K562 (cell line): Measurements from ENCODE around the gene INPPL1. TPM values are rescaled to one million over a fixed set of nuclear protein-coding genes. Genes with fewer than 3 reads are reported as not detected.
A peak's percentile ranks its signal among the peaks of the same experiment; 100 is the strongest.

ENCODE experiments used
- MIER1 ChIP-seq: fragments of 450-650 bp; IDR thresholded peaks from 2 replicates; pipeline ENCODE4 v1.6.1; 2016; ENCODE audit warnings: antibody characterized with exemption, mild to moderate bottlenecking, low read depth
- NRF1 ChIP-seq, 2 experiments: fragments of 450-650 bp; IDR thresholded peaks in 1 of 2; conservative IDR thresholded peaks in 1 of 2; 2 replicates each; pipeline ENCODE4 v1.6.1; 2014; ENCODE audit warnings: mild to moderate bottlenecking in 2 of 2
- POLR2H ChIP-seq: IDR thresholded peaks from 2 replicates; pipeline ENCODE4 v1.6.1; 2016; ENCODE audit warnings: missing genetic modification characterization, low read depth, mild to moderate bottlenecking, control low read depth, missing compliant biosample characterization, moderate library complexity
- RBM34 ChIP-seq: fragments of 200-400 bp; formaldehyde crosslinking; IDR thresholded peaks from 2 replicates; pipeline ENCODE4 v1.6.1; 2018; ENCODE audit warnings: low read length, borderline replicate concordance; ENCODE audit not compliant: insufficient read depth
- SIN3B ChIP-seq: fragments of 450-650 bp; IDR thresholded peaks from 2 replicates; pipeline ENCODE4 v1.6.1; 2017; ENCODE audit warnings: low read depth, mild to moderate bottlenecking, moderate library complexity
- SRSF9 ChIP-seq: fragments of 200-400 bp; formaldehyde crosslinking; IDR thresholded peaks from 2 replicates; pipeline ENCODE4 v1.6.1; 2017; ENCODE audit warnings: low read depth, low read length, borderline replicate concordance
- TEAD1 ChIP-seq, 2 experiments: fragments of 450-650 bp in 1 of 2; sonication (generic) in 1 of 2; formaldehyde crosslinking; IDR thresholded peaks; 2 replicates each; pipeline versions ENCODE4 v1.4.0 to v1.8.0; 2020 to 2022; ENCODE audit warnings: mild to moderate bottlenecking in 2 of 2, missing genetic modification reagents in 1 of 2
- TFAP4 ChIP-seq: sonication (generic); formaldehyde crosslinking; IDR thresholded peaks from 2 replicates; pipeline ENCODE4 v1.8.0; 2022; ENCODE audit warnings: missing genetic modification reagents, mild to moderate bottlenecking, moderate library complexity, borderline replicate concordance
- polyA plus RNA-seq, 8 experiments: library from polyadenylated mRNA; depleted of rRNA in 4 of 8; stranded (reverse) in 5 of 8; unstranded in 3 of 8; fragments of >200 nt; fragmentation: Nextera tagmentation in 2 of 8; fragmentation: Illumina TruSeq in 1 of 8; extraction: Ambion mirVana in 2 of 8; extraction: Trizol in 1 of 8; gene quantifications; 2 replicates each; pipeline versions ENCODE4 v1.2.1 to v1.2.3, GENCODE V29; 2011 to 2014; ENCODE audit warnings: inconsistent platforms in 1 of 8, missing spikeins in 1 of 8
- total RNA-seq, 7 experiments: library from RNA; depleted of rRNA in 6 of 7; stranded (reverse); fragments of >200 nt in 6 of 7; fragmentation: Illumina TruSeq in 2 of 7; extraction: Trizol in 2 of 7; gene quantifications; 2 replicates each; pipeline versions ENCODE4 v1.2.1 to v1.2.3, GENCODE V29; 2011 to 2021; ENCODE audit warnings: low replicate concordance in 1 of 7
- TF ChIP-seq, protein P1 (sequence below): sonication (generic); formaldehyde crosslinking; IDR thresholded peaks from 2 replicates; pipeline ENCODE4 v1.8.1; 2022; ENCODE audit warnings: missing genetic modification reagents
- TF ChIP-seq, protein P2 (sequence below): fragments of 250-450 bp; sonication (Bioruptor Pico); IDR thresholded peaks from 2 replicates; pipeline ENCODE4 v1.5.0; 2021
- TF ChIP-seq, protein P3 (sequence below): fragments of 450-650 bp; IDR thresholded peaks from 2 replicates; pipeline ENCODE4 v1.6.1; 2016; ENCODE audit warnings: low read depth
- TF ChIP-seq, protein P4 (sequence below), 2 experiments: fragments of 450-650 bp in 1 of 2; sonication (generic) in 1 of 2; formaldehyde crosslinking in 1 of 2; IDR thresholded peaks in 1 of 2; conservative IDR thresholded peaks in 1 of 2; 2 replicates each; pipeline versions ENCODE4 v1.6.1 to v1.8.1; 2016 to 2023; ENCODE audit warnings: mild to moderate bottlenecking in 2 of 2, moderate library complexity in 2 of 2, inconsistent platforms in 1 of 2, missing genetic modification reagents in 1 of 2
- TF ChIP-seq, protein P5 (sequence below): fragments of 450-650 bp; IDR thresholded peaks from 2 replicates; pipeline ENCODE4 v1.7.0; 2016; ENCODE audit warnings: borderline replicate concordance

The INPPL1 gene
- total and polyA plus RNA-seq, 9 of the 15 experiments (the other 6 are each of a cell fraction or from before 2014, with no cell fraction given) = 0.55 to 137 (median 61.6) TPM

DNA sequence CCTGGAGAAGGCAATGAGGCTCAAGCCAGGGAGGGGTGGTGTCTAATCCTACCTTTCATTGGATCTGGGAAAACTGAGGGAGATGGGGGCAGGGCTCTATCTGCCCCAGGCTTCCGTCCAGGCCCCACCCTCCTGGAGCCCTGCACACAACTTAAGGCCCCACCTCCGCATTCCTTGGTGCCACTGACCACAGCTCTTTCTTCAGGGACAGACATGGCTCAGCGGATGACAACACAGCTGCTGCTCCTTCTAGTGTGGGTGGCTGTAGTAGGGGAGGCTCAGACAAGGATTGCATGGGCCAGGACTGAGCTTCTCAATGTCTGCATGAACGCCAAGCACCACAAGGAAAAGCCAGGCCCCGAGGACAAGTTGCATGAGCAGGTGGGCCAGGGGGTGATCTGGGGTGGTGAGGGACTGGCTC, 32.6 kb upstream of the INPPL1 start, which contains the start of gene FOLR1 (continued):
- TF ChIP-seq SRSF9 = no peak
- TF ChIP-seq, protein P1, sequence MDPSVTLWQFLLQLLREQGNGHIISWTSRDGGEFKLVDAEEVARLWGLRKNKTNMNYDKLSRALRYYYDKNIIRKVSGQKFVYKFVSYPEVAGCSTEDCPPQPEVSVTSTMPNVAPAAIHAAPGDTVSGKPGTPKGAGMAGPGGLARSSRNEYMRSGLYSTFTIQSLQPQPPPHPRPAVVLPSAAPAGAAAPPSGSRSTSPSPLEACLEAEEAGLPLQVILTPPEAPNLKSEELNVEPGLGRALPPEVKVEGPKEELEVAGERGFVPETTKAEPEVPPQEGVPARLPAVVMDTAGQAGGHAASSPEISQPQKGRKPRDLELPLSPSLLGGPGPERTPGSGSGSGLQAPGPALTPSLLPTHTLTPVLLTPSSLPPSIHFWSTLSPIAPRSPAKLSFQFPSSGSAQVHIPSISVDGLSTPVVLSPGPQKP (CRISPR knock-in tag) = no peak
- TF ChIP-seq, protein P2, sequence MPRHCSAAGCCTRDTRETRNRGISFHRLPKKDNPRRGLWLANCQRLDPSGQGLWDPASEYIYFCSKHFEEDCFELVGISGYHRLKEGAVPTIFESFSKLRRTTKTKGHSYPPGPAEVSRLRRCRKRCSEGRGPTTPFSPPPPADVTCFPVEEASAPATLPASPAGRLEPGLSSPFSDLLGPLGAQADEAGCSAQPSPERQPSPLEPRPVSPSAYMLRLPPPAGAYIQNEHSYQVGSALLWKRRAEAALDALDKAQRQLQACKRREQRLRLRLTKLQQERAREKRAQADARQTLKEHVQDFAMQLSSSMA (CRISPR knock-in tag) = no peak
- peak in 1 of 2 experiments; percentile 38; a peak in 2 of 4 replicates for TF ChIP-seq NRF1 (conservative IDR thresholded peaks at IDR 0.05 in 1 of 2, IDR thresholded peaks at IDR 0.05 in 1 of 2)
- TF ChIP-seq POLR2H (tag) = no peak
- peak; percentile 62; the same call in 1 of the 2 replicates for TF ChIP-seq TFAP4 (CRISPR knock-in tag)
- no peak for TF ChIP-seq RBM34
- no peak for TF ChIP-seq MIER1
- TF ChIP-seq TEAD1 (CRISPR knock-in tag; IDR thresholded peaks at IDR 0.05) = peak; percentile 71 to 78; a peak in 2 of 4 replicates
- TF ChIP-seq, protein P3, sequence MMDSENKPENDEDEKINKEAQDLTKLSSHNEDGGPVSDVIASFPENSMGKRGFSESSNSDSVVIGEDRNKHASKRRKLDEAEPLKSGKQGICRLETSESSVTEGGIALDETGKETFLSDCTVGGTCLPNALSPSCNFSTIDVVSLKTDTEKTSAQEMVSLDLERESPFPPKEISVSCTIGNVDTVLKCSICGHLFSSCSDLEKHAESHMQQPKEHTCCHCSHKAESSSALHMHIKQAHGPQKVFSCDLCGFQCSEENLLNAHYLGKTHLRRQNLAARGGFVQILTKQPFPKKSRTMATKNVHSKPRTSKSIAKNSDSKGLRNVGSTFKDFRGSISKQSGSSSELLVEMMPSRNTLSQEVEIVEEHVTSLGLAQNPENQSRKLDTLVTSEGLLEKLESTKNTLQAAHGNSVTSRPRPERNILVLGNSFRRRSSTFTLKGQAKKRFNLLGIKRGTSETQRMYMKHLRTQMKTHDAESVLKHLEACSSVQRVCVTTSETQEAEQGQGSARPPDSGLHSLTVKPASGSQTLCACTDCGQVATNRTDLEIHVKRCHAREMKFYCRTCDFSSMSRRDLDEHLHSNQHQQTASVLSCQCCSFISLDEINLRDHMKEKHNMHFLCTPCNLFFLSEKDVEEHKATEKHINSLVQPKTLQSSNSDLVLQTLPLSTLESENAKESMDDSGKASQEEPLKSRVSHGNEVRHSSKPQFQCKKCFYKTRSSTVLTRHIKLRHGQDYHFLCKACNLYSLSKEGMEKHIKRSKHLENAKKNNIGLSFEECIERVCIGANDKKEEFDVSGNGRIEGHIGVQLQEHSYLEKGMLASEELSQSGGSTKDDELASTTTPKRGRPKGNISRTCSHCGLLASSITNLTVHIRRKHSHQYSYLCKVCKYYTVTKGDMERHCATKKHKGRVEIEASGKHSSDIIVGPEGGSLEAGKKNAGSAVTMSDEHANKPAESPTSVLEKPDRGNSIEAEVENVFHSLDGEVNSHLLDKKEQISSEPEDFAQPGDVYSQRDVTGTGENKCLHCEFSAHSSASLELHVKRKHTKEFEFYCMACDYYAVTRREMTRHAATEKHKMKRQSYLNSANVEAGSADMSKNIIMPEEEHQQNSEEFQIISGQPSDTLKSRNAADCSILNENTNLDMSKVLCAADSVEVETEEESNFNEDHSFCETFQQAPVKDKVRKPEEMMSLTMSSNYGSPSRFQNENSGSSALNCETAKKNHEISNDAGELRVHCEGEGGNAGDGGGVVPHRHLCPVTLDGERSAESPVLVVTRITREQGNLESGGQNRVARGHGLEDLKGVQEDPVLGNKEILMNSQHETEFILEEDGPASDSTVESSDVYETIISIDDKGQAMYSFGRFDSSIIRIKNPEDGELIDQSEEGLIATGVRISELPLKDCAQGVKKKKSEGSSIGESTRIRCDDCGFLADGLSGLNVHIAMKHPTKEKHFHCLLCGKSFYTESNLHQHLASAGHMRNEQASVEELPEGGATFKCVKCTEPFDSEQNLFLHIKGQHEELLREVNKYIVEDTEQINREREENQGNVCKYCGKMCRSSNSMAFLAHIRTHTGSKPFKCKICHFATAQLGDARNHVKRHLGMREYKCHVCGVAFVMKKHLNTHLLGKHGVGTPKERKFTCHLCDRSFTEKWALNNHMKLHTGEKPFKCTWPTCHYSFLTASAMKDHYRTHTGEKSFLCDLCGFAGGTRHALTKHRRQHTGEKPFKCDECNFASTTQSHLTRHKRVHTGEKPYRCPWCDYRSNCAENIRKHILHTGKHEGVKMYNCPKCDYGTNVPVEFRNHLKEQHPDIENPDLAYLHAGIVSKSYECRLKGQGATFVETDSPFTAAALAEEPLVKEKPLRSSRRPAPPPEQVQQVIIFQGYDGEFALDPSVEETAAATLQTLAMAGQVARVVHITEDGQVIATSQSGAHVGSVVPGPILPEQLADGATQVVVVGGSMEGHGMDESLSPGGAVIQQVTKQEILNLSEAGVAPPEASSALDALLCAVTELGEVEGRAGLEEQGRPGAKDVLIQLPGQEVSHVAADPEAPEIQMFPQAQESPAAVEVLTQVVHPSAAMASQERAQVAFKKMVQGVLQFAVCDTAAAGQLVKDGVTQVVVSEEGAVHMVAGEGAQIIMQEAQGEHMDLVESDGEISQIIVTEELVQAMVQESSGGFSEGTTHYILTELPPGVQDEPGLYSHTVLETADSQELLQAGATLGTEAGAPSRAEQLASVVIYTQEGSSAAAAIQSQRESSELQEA = peak; percentile 67
- TF ChIP-seq SIN3B = no peak
- TF ChIP-seq, protein P4, sequence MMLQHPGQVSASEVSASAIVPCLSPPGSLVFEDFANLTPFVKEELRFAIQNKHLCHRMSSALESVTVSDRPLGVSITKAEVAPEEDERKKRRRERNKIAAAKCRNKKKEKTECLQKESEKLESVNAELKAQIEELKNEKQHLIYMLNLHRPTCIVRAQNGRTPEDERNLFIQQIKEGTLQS (IDR thresholded peaks at IDR 0.05) = no peak
- TF ChIP-seq, protein P4 (CRISPR knock-in tag; conservative IDR thresholded peaks at IDR 0.05) = no peak
- TF ChIP-seq, protein P5, sequence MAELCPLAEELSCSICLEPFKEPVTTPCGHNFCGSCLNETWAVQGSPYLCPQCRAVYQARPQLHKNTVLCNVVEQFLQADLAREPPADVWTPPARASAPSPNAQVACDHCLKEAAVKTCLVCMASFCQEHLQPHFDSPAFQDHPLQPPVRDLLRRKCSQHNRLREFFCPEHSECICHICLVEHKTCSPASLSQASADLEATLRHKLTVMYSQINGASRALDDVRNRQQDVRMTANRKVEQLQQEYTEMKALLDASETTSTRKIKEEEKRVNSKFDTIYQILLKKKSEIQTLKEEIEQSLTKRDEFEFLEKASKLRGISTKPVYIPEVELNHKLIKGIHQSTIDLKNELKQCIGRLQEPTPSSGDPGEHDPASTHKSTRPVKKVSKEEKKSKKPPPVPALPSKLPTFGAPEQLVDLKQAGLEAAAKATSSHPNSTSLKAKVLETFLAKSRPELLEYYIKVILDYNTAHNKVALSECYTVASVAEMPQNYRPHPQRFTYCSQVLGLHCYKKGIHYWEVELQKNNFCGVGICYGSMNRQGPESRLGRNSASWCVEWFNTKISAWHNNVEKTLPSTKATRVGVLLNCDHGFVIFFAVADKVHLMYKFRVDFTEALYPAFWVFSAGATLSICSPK = no peak
